NOMO-1 treated with dmso at 0.1 percent for 144 hours (cell line): ENCODE data around the gene CNKSR3.
A peak's percentile ranks its signal among the peaks of the same experiment; 100 is the strongest.
"Not testable (repeated sequence)": the region's sequence is repeated elsewhere in the genome, so short reads cannot be mapped to it uniquely, and the experiment has no call there.

Source experiments
- DNase-seq: peaks from one replicate; lab custom pipeline; 2025; ENCODE audit not compliant: unreplicated experiment; lab: John Stamatoyannopoulos, UW

CNKSR3 gene

GRCh38 chr6:154510144-154510905 is at the start of gene CNKSR3:
Gene CNKSR3 (minus strand): TSS chr6:154510685. CDS start chr6:154510114, 571 bp downstream.
- peak; percentile 24 for DNase-seq

GRCh38 chr6:154558984-154559383 is 48.5 kb upstream of the CNKSR3 start:
- DNase-seq, result no peak

- no peak for DNase-seq
Observed at GRCh38 chr6:154558513-154558912, 48.0 kb upstream of the CNKSR3 start.

GRCh38 chr6:154555073-154555677 is 44.7 kb upstream of the CNKSR3 start:
- no peak for DNase-seq

GRCh38 chr6:154554491-154554890 is 44.0 kb upstream of the CNKSR3 start:
- DNase-seq, result no peak

- DNase-seq, result no peak
Observed at GRCh38 chr6:154550779-154551178, 40.3 kb upstream of the CNKSR3 start.

- no peak for DNase-seq
Observed at GRCh38 chr6:154549179-154549578, 38.7 kb upstream of the CNKSR3 start.

GRCh38 chr6:154548130-154548830 is 37.8 kb upstream of the CNKSR3 start:
- DNase-seq, result no peak

- no peak for DNase-seq
Observed at GRCh38 chr6:154543628-154544027, 33.1 kb upstream of the CNKSR3 start.

GRCh38 chr6:154542747-154543146 is 32.3 kb upstream of the CNKSR3 start:
- no peak for DNase-seq

GRCh38 chr6:154541837-154542236 is 31.4 kb upstream of the CNKSR3 start:
- not testable (repeated sequence) for DNase-seq

GRCh38 chr6:154539593-154540269 is 29.2 kb upstream of the CNKSR3 start:
- no peak for DNase-seq

- no peak for DNase-seq
Observed at GRCh38 chr6:154538640-154539191, 28.2 kb upstream of the CNKSR3 start.

- no peak for DNase-seq
Observed at GRCh38 chr6:154537511-154538325, 27.2 kb upstream of the CNKSR3 start.

GRCh38 chr6:154536999-154537398 is 26.5 kb upstream of the CNKSR3 start:
- DNase-seq, result no peak

GRCh38 chr6:154536255-154536654 is 25.8 kb upstream of the CNKSR3 start:
- no peak for DNase-seq

GRCh38 chr6:154535851-154536250 is 25.4 kb upstream of the CNKSR3 start:
- no peak for DNase-seq

GRCh38 chr6:154535147-154535546 is 24.7 kb upstream of the CNKSR3 start:
- DNase-seq, result no peak

GRCh38 chr6:154534531-154534930 is 24.0 kb upstream of the CNKSR3 start:
- DNase-seq, result no peak

GRCh38 chr6:154532426-154532825 is 21.9 kb upstream of the CNKSR3 start:
- no peak for DNase-seq
